ENCODE data around the gene MZT1. TPM values are rescaled to one million over a fixed set of nuclear protein-coding genes. Genes with fewer than 3 reads are reported as not detected.

Gene MZT1
- polyA plus RNA-seq (2012; ENCODE audit: insufficient read depth, insufficient read length, low read depth), result 18.0 TPM

DNA sequence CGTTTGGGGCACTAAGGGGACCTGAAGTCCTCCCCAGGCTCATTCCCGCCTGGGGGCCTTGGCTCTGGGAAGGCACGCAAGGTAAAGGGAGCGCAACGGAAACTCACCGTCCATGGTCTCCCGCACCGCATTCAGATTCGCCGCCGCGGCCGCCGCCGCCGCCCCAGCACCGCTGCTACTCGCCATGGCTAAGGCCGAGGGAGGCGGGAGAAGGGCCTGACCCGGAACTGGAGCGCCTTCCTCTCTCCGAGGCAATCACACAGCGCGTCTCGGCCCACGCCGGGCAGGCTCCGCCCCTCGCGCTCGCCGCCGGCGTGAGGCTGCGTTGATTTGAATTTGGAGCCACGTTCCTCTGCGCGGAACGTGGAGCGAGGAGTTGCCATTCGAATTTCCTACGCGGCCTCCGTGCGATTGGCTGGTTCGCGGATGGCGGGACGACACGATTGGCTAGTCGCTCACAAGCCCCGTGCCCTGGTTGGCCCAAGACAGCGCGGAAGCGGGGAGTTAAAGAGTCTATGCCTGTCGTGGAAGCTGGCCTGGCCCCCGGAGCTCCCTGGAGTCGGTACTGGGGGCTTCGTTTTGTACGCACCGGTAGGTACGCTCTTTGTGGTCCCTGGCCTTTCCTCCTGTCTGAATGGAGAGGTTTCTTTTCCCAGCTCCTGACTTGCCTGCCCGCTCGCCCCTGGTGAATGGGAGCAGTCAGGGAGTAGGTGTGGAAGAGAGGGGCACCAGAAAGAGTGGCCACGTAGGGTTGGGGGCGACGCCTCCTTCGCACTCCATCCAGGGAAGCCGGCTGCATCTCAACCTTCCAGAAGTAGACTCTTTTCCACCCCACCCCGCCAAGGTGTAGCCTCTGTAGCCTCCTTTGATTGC is at the start of gene MZT1, which contains the start of gene BORA:
Gene MZT1, minus strand, starts transcription at position 213 of the 873 bp plus-strand sequence. Its CDS starts 27 bp downstream, at position 186.
Gene BORA, plus strand, starts transcription at position 507 of the 873 bp plus-strand sequence. CDS start 1,018 bp downstream, outside the sequence.
- no peak for TF ChIP-seq CTCF (IDR thresholded peaks at IDR 0.05; ENCODE audit: low read depth, low read length)
- peak; percentile 96 for DNase-seq
- Histone ChIP-seq H3K27me3 (no peaks in the 10 kb centered on the region), H3K4me3 (ENCODE audit: low read depth, low read length) (peak within 1 kb of the TSS; percentile 84), H3K36me3 (no peaks in the 10 kb centered on the region), H3K9me3 (no peaks in the 10 kb centered on the region), H3K4me1 (no peaks in the 10 kb centered on the region)

- no peaks in the 10 kb centered on the region for H3K9me3 ChIP-seq
- peaks cover 86% of the 10 kb centered on the region for H3K36me3 ChIP-seq
- no peaks in the 10 kb centered on the region for H3K4me1 ChIP-seq
- no peaks in the 10 kb centered on the region for H3K27me3 ChIP-seq
- TF ChIP-seq CTCF (IDR thresholded peaks at IDR 0.05; ENCODE audit: low read depth, low read length), result no peak
- DNase-seq, result no peak
- H3K4me3 ChIP-seq (ENCODE audit: low read depth, low read length), result no peak overlapping the region
Measured at GRCh38 chr13:72774019-72774418, 46.6 kb upstream of the MZT1 start.

DNA sequence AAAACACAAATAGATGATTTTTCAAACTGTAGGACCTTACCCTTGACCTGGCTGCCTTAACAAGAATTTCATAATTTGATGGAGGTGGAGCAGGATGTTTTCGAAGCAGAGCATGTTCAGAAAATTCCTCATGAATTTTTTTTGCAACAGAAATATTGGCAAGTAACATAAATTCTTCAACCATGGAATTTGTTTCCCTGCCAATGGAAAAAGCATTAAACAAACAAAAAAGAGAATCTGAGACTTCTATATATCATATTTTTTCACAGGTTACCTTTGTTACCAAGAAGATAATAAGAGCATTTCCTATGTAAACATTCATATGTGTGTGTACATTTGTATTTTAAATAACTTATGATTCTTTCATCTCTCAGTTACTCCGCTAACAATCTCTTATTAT is 36.0 kb upstream of the MZT1 start:
- no peak for DNase-seq
- Histone ChIP-seq H3K9me3 (no peaks in the 10 kb centered on the region), H3K4me1 (no peaks in the 10 kb centered on the region), H3K36me3 (peaks cover 88% of the 10 kb centered on the region), H3K27me3 (no peaks in the 10 kb centered on the region), H3K4me3 (ENCODE audit: low read depth, low read length) (no peak overlapping the region)
- TF ChIP-seq CTCF (IDR thresholded peaks at IDR 0.05; ENCODE audit: low read depth, low read length), result no peak

DNA sequence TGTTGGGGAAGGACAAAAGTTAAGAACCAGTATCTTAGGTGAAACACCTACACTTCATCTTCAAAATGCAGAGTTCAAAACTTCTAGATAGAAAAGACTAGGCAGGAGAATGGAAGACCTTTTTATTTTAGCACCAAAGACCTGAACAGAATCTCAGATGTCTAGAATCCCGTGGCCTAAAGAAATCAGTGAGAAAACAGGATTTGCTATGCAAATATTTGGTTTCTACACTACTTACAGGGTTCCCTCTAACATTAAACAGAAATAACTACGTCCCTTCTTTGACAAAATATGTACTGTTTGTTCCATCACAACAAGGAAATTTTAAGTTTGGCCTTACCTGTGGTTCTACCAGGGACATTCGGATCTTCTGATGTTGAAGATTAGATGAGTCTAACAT is 32.8 kb upstream of the MZT1 start:
- Histone ChIP-seq H3K4me3 (ENCODE audit: low read depth, low read length) (no peak overlapping the region), H3K36me3 (peaks cover 82% of the 10 kb centered on the region), H3K4me1 (no peaks in the 10 kb centered on the region), H3K9me3 (no peaks in the 10 kb centered on the region), H3K27me3 (no peaks in the 10 kb centered on the region)
- no peak for DNase-seq
- no peak for TF ChIP-seq CTCF (IDR thresholded peaks at IDR 0.05; ENCODE audit: low read depth, low read length)

DNA sequence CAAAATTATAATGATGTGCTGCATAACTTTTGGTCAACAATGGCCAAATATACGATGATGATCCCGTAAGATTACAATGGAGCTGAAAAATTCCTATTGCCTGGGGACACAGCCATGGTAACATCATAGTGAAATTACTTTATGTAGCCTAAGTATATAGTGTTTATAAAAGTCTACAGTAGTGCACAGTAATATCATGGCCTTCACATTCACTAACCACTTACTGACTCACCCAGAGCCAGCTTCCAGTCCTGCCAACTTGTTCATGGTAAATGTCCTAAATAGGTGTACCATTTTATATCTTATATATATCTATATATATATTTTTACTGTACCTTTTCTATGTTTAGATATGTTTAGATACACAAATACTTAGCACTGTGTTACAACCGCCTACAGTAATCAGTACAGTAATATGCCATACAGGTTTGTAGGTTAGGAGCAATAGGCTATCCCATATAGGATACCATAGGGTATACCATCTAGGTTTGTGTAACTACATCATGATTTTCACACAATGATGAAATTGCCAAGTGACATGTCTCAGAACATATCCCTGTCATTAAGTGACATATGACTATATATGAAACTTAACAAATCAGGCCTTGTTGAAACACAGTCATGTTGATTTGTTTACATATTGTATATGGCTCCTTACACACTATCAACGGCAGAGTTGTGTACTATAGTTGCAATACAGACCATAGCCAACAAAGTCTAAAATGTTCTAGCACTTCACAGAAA is 30.5 kb upstream of the MZT1 start:
- no peak for DNase-seq
- H3K4me1 ChIP-seq, result no peaks in the 10 kb centered on the region
- H3K4me3 ChIP-seq (ENCODE audit: low read depth, low read length), result no peak overlapping the region
- no peaks in the 10 kb centered on the region for H3K27me3 ChIP-seq
- no peaks in the 10 kb centered on the region for H3K9me3 ChIP-seq
- TF ChIP-seq CTCF (IDR thresholded peaks at IDR 0.05; ENCODE audit: low read depth, low read length), result no peak
- H3K36me3 ChIP-seq, result peaks cover 78% of the 10 kb centered on the region

All from BE2C (cell line).